Loucy (cell line): ENCODE results near the gene PRR7.
A peak's percentile ranks its signal among the peaks of the same experiment; 100 is the strongest.

Experiments used
- H2AFZ ChIP-seq: fragments of 200-600 bp; sonication (generic); 2 replicates; pipeline ENCODE4 v1.6.0; 2016; ENCODE audit warnings: antibody characterized with exemption, mild to moderate bottlenecking, low read length, moderate library complexity
- H3F3A ChIP-seq: fragments of 200-600 bp; 2 replicates; pipeline ENCODE4 v1.6.0; 2016; ENCODE audit warnings: antibody characterized with exemption, low read depth, mild to moderate bottlenecking
- H3K27me3 ChIP-seq: fragments of 200-600 bp; sonication (generic); 2 replicates; pipeline ENCODE4 v1.6.1; 2014; ENCODE audit warnings: low read length, mild to moderate bottlenecking; ENCODE audit not compliant: insufficient read depth, poor library complexity, severe bottlenecking
- H3K36me3 ChIP-seq: fragments of 200-600 bp; sonication (generic); 2 replicates; pipeline ENCODE4 v1.6.1; 2016; ENCODE audit warnings: low read length; ENCODE audit not compliant: insufficient read depth
- H3K4me1 ChIP-seq: fragments of 200-600 bp; sonication (generic); 2 replicates; pipeline ENCODE4 v1.5.1; 2014; ENCODE audit warnings: low read length, mild to moderate bottlenecking; ENCODE audit not compliant: insufficient read depth, poor library complexity, severe bottlenecking
- H3K4me2 ChIP-seq: fragments of 200-600 bp; sonication (generic); 2 replicates; pipeline ENCODE4 v1.6.0; 2014; ENCODE audit warnings: antibody characterized with exemption, low read length, low read depth, mild to moderate bottlenecking; ENCODE audit not compliant: poor library complexity, severe bottlenecking
- H3K4me3 ChIP-seq: fragments of 200-600 bp; sonication (generic); 2 replicates; pipeline ENCODE4 v1.5.1; 2014; ENCODE audit warnings: low read length, mild to moderate bottlenecking, mixed read lengths; ENCODE audit not compliant: poor library complexity, severe bottlenecking
- H3K79me2 ChIP-seq: fragments of 200-600 bp; sonication (generic); 2 replicates; pipeline ENCODE4 v1.6.1; 2014; ENCODE audit warnings: low read length; ENCODE audit not compliant: insufficient read depth
- H3K9ac ChIP-seq: fragments of 200-600 bp; sonication (generic); 2 replicates; pipeline ENCODE4 v1.6.0; 2014; ENCODE audit warnings: mild to moderate bottlenecking, low read depth, low read length, moderate library complexity; ENCODE audit not compliant: poor library complexity, severe bottlenecking
- H3K9me2 ChIP-seq: fragments of 200-600 bp; sonication (generic); replicated peaks from 2 replicates; pipeline ENCODE4 v1.6.1; 2016; ENCODE audit warnings: low read depth, low read length, mixed read lengths
- H3K9me3 ChIP-seq: fragments of 200-600 bp; sonication (generic); 2 replicates; pipeline ENCODE4 v1.6.1; 2014; ENCODE audit warnings: mild to moderate bottlenecking, antibody characterized with exemption, low read length, low read depth; ENCODE audit not compliant: insufficient read depth
- H4K20me1 ChIP-seq: fragments of 200-600 bp; sonication (generic); 2 replicates; pipeline ENCODE4 v1.6.0; 2014; ENCODE audit warnings: antibody characterized with exemption, low read length, mild to moderate bottlenecking; ENCODE audit not compliant: insufficient read depth, poor library complexity, severe bottlenecking
- CTCF ChIP-seq: fragments of 200-600 bp; sonication (generic); conservative IDR thresholded peaks from 2 replicates; pipeline ENCODE4 v1.5.1; 2014; ENCODE audit warnings: mild to moderate bottlenecking, antibody characterized with exemption, low read length
- EZH2phosphoT487 ChIP-seq: fragments of 200-600 bp; IDR thresholded peaks from 2 replicates; pipeline ENCODE4 v1.6.1; 2018; ENCODE audit warnings: antibody characterized with exemption, mild to moderate bottlenecking, moderate library complexity, borderline replicate concordance

Gene PRR7

GRCh38 chr5:177455036-177455660 is 8.5 kb downstream of the PRR7 start:
- Histone ChIP-seq H2AFZ (peak overlapping the region; percentile 73), H3K4me1 (no peaks in the 10 kb centered on the region)

GRCh38 chr5:177455661-177456590 is 9.3 kb downstream of the PRR7 start:
- Histone ChIP-seq H3F3A (no peaks in the 10 kb centered on the region; the same call in 1 of the 2 replicates), H3K4me3 (peak overlapping the region; percentile 79), H3K36me3 (no peaks in the 10 kb centered on the region), H3K79me2 (no peaks in the 10 kb centered on the region), H3K4me2 (peak overlapping the region; percentile 80), H3K9me3 (no peaks in the 10 kb centered on the region), H3K27me3 (no peaks in the 10 kb centered on the region), H4K20me1 (peaks cover 13% of the 10 kb centered on the region), H3K4me1 (no peaks in the 10 kb centered on the region), H2AFZ (peak overlapping the region; percentile 64; the same call in 1 of the 2 replicates), H3K9me2 (no peaks in the 10 kb centered on the region), H3K9ac (peak overlapping the region; percentile 90)
- no peak for TF ChIP-seq EZH2phosphoT487
- TF ChIP-seq CTCF = peak; percentile 61

More at GRCh38 chr5:177455036-177455660, 8.5 kb downstream of the PRR7 start:
- H3K9me3 ChIP-seq = no peaks in the 10 kb centered on the region
- no peaks in the 10 kb centered on the region; the same call in 1 of the 2 replicates for H3F3A ChIP-seq
- H3K27me3 ChIP-seq = no peaks in the 10 kb centered on the region
- H3K79me2 ChIP-seq = no peaks in the 10 kb centered on the region
- no peaks in the 10 kb centered on the region for H3K36me3 ChIP-seq
- H3K4me3 ChIP-seq = peak overlapping the region; percentile 79
- H3K9ac ChIP-seq = peak overlapping the region; percentile 90
- peak overlapping the region; percentile 80 for H3K4me2 ChIP-seq
- H4K20me1 ChIP-seq = peaks cover 13% of the 10 kb centered on the region
- H3K9me2 ChIP-seq = no peaks in the 10 kb centered on the region
- TF ChIP-seq EZH2phosphoT487 (no peak), CTCF (peak; percentile 52)

DNA sequence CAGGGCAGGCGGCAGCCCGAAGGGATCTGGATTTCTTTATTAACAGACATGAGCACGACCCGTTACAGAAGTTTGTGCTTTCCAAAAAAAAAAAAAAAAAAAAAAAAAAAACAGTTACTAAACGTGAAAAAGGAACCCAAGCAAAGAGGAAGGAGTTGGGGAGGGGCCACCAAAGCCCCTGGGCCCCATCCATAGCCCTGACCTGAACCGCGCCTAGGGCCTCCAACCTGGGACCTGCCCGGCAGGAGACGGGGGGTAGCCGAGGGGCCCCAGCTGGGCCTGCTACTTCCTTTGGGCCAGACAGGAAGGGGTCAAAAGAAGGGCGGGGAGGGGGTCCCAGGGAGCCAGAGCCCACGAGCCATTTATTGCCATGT is 10.0 kb downstream of the PRR7 start:
- no peaks in the 10 kb centered on the region for H3K36me3 ChIP-seq
- H3K9me2 ChIP-seq = no peaks in the 10 kb centered on the region
- no peaks in the 10 kb centered on the region for H3K79me2 ChIP-seq
- H3K4me2 ChIP-seq = peak overlapping the region; percentile 24
- no peak; the same call in 1 of the 2 replicates for TF ChIP-seq CTCF
- no peak for TF ChIP-seq EZH2phosphoT487
- no peaks in the 10 kb centered on the region for H3K9me3 ChIP-seq
- no peak overlapping the region for H3K9ac ChIP-seq
- no peaks in the 10 kb centered on the region; the same call in 1 of the 2 replicates for H3F3A ChIP-seq
- no peak overlapping the region for H3K4me3 ChIP-seq
- H3K27me3 ChIP-seq = no peaks in the 10 kb centered on the region
- no peaks in the 10 kb centered on the region for H3K4me1 ChIP-seq
- H4K20me1 ChIP-seq = peaks cover 13% of the 10 kb centered on the region
- no peak overlapping the region for H2AFZ ChIP-seq
